Esophagus squamous epithelium (tissue), 4 donors: ENCODE measurements around the gene GYG2.

ENCODE experiments used
- POLR2A ChIP-seq, 4 donors: fragments of 450-650 bp; IDR thresholded peaks; one replicate each; pipeline ENCODE4 v1.6.1; 2017; ENCODE audit warnings: antibody characterized with exemption in 4 of 4, mild to moderate bottlenecking in 4 of 4, moderate library complexity in 3 of 4
- TF ChIP-seq, protein P1 (sequence below), 6 experiments: fragments of 450-650 bp in 4 of 6; fragments of 200-600 bp in 2 of 6; sonication (generic) in 2 of 6; IDR thresholded peaks; one replicate each; pipeline ENCODE4 v1.5.1; 2016 to 2019; ENCODE audit warnings: antibody characterized with exemption in 6 of 6, mild to moderate bottlenecking in 4 of 6, moderate library complexity in 4 of 6

- TF ChIP-seq, protein P1, sequence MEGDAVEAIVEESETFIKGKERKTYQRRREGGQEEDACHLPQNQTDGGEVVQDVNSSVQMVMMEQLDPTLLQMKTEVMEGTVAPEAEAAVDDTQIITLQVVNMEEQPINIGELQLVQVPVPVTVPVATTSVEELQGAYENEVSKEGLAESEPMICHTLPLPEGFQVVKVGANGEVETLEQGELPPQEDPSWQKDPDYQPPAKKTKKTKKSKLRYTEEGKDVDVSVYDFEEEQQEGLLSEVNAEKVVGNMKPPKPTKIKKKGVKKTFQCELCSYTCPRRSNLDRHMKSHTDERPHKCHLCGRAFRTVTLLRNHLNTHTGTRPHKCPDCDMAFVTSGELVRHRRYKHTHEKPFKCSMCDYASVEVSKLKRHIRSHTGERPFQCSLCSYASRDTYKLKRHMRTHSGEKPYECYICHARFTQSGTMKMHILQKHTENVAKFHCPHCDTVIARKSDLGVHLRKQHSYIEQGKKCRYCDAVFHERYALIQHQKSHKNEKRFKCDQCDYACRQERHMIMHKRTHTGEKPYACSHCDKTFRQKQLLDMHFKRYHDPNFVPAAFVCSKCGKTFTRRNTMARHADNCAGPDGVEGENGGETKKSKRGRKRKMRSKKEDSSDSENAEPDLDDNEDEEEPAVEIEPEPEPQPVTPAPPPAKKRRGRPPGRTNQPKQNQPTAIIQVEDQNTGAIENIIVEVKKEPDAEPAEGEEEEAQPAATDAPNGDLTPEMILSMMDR (IDR thresholded peaks at IDR 0.05), result no peak
- TF ChIP-seq POLR2A (IDR thresholded peaks at IDR 0.05), result no peak
Observed at GRCh38 chrX:2924151-2924550, 95.4 kb downstream of the GYG2 start.
